CD4-positive, alpha-beta T cell (primary cell): ENCODE results near the gene PDCD4. TPM values are rescaled to one million over a fixed set of nuclear protein-coding genes. Genes with fewer than 3 reads are reported as not detected.

Experiments
- ATAC-seq: fragments of 200-7000 bp; cut with Tn5 transposase; one replicate; pipeline ENCODE4 v1.10.0; 2022; ENCODE audit warnings: mild to moderate bottlenecking; ENCODE audit not compliant: poor library complexity
- CTCF ChIA-PET: fragments of 350-600 bp; sonication (Branson Sonifier 250); formaldehyde crosslinking; loops from one replicate; lab custom pipeline; 2021; ENCODE audit warnings: antibody characterized with exemption, inconsistent platforms; lab: Charles Lee
- POLR2A ChIA-PET: fragments of 350-600 bp; sonication (Branson Sonifier 250); formaldehyde crosslinking; loops from one replicate; lab custom pipeline; 2021; ENCODE audit warnings: antibody characterized with exemption, inconsistent platforms; lab: Charles Lee
- DNase-seq, 14 experiments: peaks; one replicate each; pipeline ENCODE4 v3.0.0-alpha.2; 2013 to 2020; ENCODE audit warnings: mixed read lengths in 2 of 14
- H3K27ac ChIP-seq, 2 donors: one replicate each; pipeline versions ENCODE4 v1.5.1 to v1.7.0; 2013; ENCODE audit warnings: low read length in 2 of 2, low read depth in 1 of 2, mild to moderate bottlenecking in 1 of 2
- H3K27me3 ChIP-seq, 2 experiments: 1 replicate in 1 of 2; 2 replicates in 1 of 2; pipeline versions ENCODE4 v1.6.1 to v1.7.0; 2013; ENCODE audit warnings: low read length in 2 of 2, control low read depth in 1 of 2, mild to moderate bottlenecking in 1 of 2, moderate library complexity in 1 of 2; ENCODE audit not compliant: insufficient read depth in 2 of 2, control insufficient read depth in 1 of 2
- H3K36me3 ChIP-seq: one replicate; pipeline ENCODE4 v1.6.1; 2013; ENCODE audit warnings: low read length, control low read depth; ENCODE audit not compliant: insufficient read depth
- H3K4me1 ChIP-seq: one replicate; pipeline ENCODE4 v1.6.1; 2013; ENCODE audit warnings: low read length, control low read depth; ENCODE audit not compliant: insufficient read depth
- H3K4me3 ChIP-seq: one replicate; pipeline ENCODE4 v1.5.1; 2013; ENCODE audit warnings: mild to moderate bottlenecking, low read length, moderate library complexity
- H3K9me3 ChIP-seq, 2 experiments: 1 replicate in 1 of 2; 2 replicates in 1 of 2; pipeline versions ENCODE4 v1.6.1 to v1.7.0; 2013; ENCODE audit warnings: low read length in 2 of 2, mild to moderate bottlenecking in 2 of 2, control low read depth in 1 of 2, moderate library complexity in 1 of 2; ENCODE audit not compliant: control insufficient read depth in 1 of 2, insufficient read depth in 1 of 2
- H3K27ac Mint-ChIP-seq: one replicate; pipeline ENCODE4 v1.8.0; 2020; ENCODE audit warnings: mixed read lengths
- H3K27me3 Mint-ChIP-seq: one replicate; pipeline ENCODE4 v1.8.0; 2021; ENCODE audit warnings: mixed read lengths
- H3K36me3 Mint-ChIP-seq: one replicate; pipeline ENCODE4 v1.8.0; 2021; ENCODE audit warnings: low read depth, mixed read lengths
- H3K4me1 Mint-ChIP-seq: one replicate; pipeline ENCODE4 v1.8.0; 2021; ENCODE audit warnings: low read depth, mixed read lengths
- H3K4me3 Mint-ChIP-seq: one replicate; pipeline ENCODE4 v1.8.0; 2020; ENCODE audit warnings: mild to moderate bottlenecking, mixed read lengths
- H3K9me3 Mint-ChIP-seq: one replicate; pipeline ENCODE4 v1.8.0; 2020; ENCODE audit warnings: mixed read lengths
- intact Hi-C, 2 experiments: fragments of 100-400 bp; cut with DNase I in 1 of 2; cut with micrococcal nuclease in 1 of 2; formaldehyde crosslinking; loops; one replicate each; pipeline versions ENCODE4 v1.15.1 to v1.9.0; 2023 to 2025; cut with DNase I, micrococcal nuclease
- total RNA-seq, 174 experiments: library from RNA in 2 of 174; stranded (reverse) in 2 of 174; gene quantifications; one replicate each; pipeline ENCODE4 v1.2.3 and lab custom pipeline; 2021 to 2026
- TF ChIP-seq, protein P1 (sequence below): fragments of 200-600 bp; IDR thresholded peaks from one replicate; pipeline ENCODE4 v1.8.0; 2022; ENCODE audit warnings: antibody characterized with exemption, mild to moderate bottlenecking

Gene PDCD4
- total RNA-seq, 2 experiments from 2014 or later: 352 to 358 TPM

- CTCF ChIA-PET: no interaction called here
- Mint-ChIP-seq H3K9me3 (no peaks in the 10 kb centered on the region), H3K27ac (no peak overlapping the region), H3K27me3 (no peaks in the 10 kb centered on the region), H3K4me1 (peaks cover 55% of the 10 kb centered on the region), H3K4me3 (no peak overlapping the region), H3K36me3 (no peaks in the 10 kb centered on the region)
- Histone ChIP-seq H3K27ac (no peak overlapping the region), H3K27me3 (no peaks in the 10 kb centered on the region), H3K4me3 (no peak overlapping the region), H3K36me3 (no peaks in the 10 kb centered on the region), H3K4me1 (peaks cover 62% of the 10 kb centered on the region), H3K9me3 (no peaks in the 10 kb centered on the region)
- intact Hi-C loops: no loop called here
- POLR2A ChIA-PET: interaction anchor here (1.1 kb wide), 1 partner anchor 35 kb away, joined by 3 read pairs; no protein-coding TSS in a partner anchor
- DNase-seq (peak in 1 of 14 experiments; percentile 26), ATAC-seq (no peak)
- TF ChIP-seq, protein P1, sequence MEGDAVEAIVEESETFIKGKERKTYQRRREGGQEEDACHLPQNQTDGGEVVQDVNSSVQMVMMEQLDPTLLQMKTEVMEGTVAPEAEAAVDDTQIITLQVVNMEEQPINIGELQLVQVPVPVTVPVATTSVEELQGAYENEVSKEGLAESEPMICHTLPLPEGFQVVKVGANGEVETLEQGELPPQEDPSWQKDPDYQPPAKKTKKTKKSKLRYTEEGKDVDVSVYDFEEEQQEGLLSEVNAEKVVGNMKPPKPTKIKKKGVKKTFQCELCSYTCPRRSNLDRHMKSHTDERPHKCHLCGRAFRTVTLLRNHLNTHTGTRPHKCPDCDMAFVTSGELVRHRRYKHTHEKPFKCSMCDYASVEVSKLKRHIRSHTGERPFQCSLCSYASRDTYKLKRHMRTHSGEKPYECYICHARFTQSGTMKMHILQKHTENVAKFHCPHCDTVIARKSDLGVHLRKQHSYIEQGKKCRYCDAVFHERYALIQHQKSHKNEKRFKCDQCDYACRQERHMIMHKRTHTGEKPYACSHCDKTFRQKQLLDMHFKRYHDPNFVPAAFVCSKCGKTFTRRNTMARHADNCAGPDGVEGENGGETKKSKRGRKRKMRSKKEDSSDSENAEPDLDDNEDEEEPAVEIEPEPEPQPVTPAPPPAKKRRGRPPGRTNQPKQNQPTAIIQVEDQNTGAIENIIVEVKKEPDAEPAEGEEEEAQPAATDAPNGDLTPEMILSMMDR: no peak
Measured at GRCh38 chr10:110841767-110842267, 29.9 kb upstream of the PDCD4 start.

GRCh38 chr10:110842326-110842904, 29.3 kb upstream of the PDCD4 start:
- Mint-ChIP-seq H3K9me3 (no peaks in the 10 kb centered on the region), H3K27me3 (no peaks in the 10 kb centered on the region), H3K4me1 (peaks cover 49% of the 10 kb centered on the region), H3K27ac (peak overlapping the region; percentile 59), H3K4me3 (no peak overlapping the region), H3K36me3 (no peaks in the 10 kb centered on the region)
- Histone ChIP-seq H3K4me3 (no peak overlapping the region), H3K27ac (peak overlapping the region in 1 of 2 donors; percentile 39), H3K4me1 (peaks cover 56% of the 10 kb centered on the region), H3K9me3 (no peaks in the 10 kb centered on the region), H3K27me3 (no peaks in the 10 kb centered on the region), H3K36me3 (no peaks in the 10 kb centered on the region)
- DNase-seq (no peak), ATAC-seq (no peak)
- ChIA-PET POLR2A (interaction anchor here (0.5 to 2.1 kb wide), 6 partner anchors 15 to 40 kb away, joined by 3 to 9 read pairs (median 4); partner anchors contain the start of gene PDCD4), CTCF (no interaction called here)
- intact Hi-C loops: no loop called here
- TF ChIP-seq, protein P1: no peak

- Mint-ChIP-seq H3K27ac (peak overlapping the region; percentile 59), H3K4me3 (no peak overlapping the region), H3K27me3 (no peaks in the 10 kb centered on the region), H3K9me3 (no peaks in the 10 kb centered on the region), H3K36me3 (no peaks in the 10 kb centered on the region), H3K4me1 (peaks cover 43% of the 10 kb centered on the region)
- H3K36me3 ChIP-seq: no peaks in the 10 kb centered on the region
- DNase-seq: peak in 11 of 14 experiments; percentile 15 to 85 (median 30)
- peak; percentile 92 for ATAC-seq
- TF ChIP-seq, protein P1: no peak
- intact Hi-C loops: no loop called here
- peak overlapping the region in 1 of 2 donors; percentile 39 for H3K27ac ChIP-seq
- H3K4me3 ChIP-seq: no peak overlapping the region
- peaks cover 54% of the 10 kb centered on the region for H3K4me1 ChIP-seq
- CTCF ChIA-PET: no interaction called here
- POLR2A ChIA-PET: interaction anchor here (1.1 to 2.1 kb wide), 7 partner anchors 10 to 41 kb away, joined by 3 to 9 read pairs (median 4); partner anchors contain the start of gene PDCD4
- no peaks in the 10 kb centered on the region for H3K9me3 ChIP-seq
- H3K27me3 ChIP-seq: no peaks in the 10 kb centered on the region
Measured at GRCh38 chr10:110843031-110843430, 28.7 kb upstream of the PDCD4 start.
